WI38 (cell line): ENCODE measurements around the gene CNTN1.

Experiments
- H3K4me3 ChIP-seq: 2 replicates; pipeline ENCODE4 v1.5.1; 2011; ENCODE audit warnings: low read depth, mild to moderate bottlenecking, control low read depth, low read length
- TF ChIP-seq, protein P1 (sequence below): IDR thresholded peaks from 2 replicates; pipeline ENCODE4 v1.5.1; 2012; ENCODE audit warnings: low read depth, mild to moderate bottlenecking, control low read depth, low read length

CNTN1 gene

DNA sequence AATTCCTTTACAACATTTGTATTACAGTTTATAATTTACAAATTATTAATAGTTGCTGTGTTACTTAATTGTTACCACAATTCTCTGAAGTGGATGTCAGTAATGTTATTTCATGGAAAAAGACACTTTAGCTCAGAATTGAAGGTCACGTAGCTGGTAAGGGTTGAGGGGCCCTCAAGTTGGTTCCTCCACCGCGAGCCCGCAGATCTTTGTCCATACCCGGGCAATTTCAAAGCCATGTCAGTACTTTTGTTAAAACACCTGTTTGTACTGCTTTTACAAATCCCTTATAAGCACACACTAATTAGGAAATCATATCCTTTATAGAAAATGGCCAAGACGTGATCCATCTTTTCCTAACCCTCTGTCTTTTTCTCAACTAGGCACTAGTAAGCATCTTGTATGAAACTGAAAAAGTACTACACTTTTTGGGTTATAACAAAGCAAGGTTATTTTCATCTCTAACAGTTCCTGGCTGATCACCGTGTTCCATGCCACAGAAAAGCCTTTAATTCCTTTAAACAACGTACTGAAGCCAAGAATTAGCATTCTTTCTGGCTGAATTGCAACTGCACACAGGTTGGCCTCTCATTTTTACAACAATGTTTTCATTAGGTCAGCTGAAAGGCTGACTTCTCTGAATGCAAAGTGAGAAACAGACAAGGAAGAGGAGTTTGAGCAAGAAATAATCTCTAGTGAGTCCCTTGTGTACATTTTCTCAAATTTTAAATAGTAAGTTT, 76.1 kb downstream of the CNTN1 start:
- no peak overlapping the region for H3K4me3 ChIP-seq
- TF ChIP-seq, protein P1, sequence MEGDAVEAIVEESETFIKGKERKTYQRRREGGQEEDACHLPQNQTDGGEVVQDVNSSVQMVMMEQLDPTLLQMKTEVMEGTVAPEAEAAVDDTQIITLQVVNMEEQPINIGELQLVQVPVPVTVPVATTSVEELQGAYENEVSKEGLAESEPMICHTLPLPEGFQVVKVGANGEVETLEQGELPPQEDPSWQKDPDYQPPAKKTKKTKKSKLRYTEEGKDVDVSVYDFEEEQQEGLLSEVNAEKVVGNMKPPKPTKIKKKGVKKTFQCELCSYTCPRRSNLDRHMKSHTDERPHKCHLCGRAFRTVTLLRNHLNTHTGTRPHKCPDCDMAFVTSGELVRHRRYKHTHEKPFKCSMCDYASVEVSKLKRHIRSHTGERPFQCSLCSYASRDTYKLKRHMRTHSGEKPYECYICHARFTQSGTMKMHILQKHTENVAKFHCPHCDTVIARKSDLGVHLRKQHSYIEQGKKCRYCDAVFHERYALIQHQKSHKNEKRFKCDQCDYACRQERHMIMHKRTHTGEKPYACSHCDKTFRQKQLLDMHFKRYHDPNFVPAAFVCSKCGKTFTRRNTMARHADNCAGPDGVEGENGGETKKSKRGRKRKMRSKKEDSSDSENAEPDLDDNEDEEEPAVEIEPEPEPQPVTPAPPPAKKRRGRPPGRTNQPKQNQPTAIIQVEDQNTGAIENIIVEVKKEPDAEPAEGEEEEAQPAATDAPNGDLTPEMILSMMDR, result no peak

DNA sequence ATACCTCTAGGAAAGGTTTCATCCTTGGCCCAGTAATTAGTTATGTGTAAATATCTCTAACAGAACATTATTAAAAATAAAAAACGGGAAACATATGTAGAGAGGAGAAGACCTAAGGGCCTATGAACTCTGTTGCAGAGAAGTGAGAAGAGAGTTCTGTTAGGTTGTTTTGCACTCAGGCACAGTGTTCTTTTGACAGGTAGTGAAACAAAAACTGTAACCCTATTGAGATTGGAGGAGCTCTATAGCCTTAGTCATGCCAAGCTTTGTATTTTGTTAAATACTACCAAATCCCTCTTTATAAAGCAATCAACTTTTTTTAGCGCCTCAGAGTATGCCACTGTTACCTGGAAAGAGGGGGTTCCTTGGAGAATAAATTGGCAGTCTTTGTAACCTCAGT, 77.6 kb downstream of the CNTN1 start:
- TF ChIP-seq, protein P1, result no peak
- H3K4me3 ChIP-seq, result no peak overlapping the region

DNA sequence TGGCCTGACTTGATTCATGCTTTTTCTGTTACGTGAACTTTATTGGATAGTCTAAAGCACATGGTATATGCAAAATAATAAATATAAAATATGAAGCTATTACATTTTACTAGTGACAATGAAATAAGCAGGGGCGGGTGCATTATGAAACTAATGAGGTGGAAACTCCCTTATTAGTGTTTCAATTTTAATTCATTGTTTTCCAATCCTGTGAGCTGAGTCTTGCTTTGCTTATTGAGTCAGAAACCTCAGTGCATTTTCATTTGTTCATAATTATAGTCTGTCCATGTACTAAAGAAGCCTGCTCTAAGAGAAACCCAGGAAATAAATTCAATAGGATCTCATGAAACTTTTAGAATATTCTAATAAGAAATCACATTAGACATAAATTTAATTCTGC, 78.5 kb downstream of the CNTN1 start:
- TF ChIP-seq, protein P1, result no peak
- no peak overlapping the region for H3K4me3 ChIP-seq

DNA sequence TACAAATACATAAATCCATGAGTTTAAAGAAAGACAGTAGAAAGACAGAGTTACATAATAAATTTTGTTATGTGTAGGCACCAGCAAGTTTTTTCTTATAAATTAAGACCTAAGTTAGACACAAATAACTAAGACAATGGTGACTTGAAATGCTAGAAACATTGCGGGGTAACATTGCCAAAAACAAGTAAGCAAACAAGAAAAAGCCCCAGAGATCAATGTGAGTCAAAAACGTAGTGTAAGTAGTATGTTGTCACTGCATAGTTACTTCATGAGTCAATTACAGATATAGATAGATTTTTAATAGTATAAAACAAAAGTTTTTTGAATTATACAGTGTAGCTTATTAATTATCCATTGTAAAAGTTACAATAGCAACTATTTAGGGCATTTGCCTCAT, 83.4 kb downstream of the CNTN1 start:
- TF ChIP-seq, protein P1, result no peak
- no peak overlapping the region for H3K4me3 ChIP-seq

DNA sequence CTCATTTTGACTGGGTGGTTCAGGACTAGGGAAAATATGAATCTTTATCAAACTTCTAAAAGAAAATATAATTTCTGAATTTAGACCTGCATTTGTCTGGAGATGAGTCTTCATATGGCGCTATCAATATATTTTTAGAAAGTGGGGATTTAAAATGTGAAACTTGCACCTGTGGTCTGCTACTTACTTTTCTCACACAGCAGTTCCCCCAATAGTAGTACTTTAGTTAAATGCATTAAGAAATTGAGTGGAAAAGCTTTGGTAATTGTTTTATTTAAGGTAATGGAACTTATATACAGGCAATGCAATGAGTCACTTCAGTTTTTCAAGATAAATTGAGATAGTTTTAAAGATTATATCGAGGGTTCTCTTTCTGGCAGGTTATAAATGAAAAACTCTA, 91.9 kb downstream of the CNTN1 start:
- TF ChIP-seq, protein P1, result no peak
- no peak overlapping the region for H3K4me3 ChIP-seq

DNA sequence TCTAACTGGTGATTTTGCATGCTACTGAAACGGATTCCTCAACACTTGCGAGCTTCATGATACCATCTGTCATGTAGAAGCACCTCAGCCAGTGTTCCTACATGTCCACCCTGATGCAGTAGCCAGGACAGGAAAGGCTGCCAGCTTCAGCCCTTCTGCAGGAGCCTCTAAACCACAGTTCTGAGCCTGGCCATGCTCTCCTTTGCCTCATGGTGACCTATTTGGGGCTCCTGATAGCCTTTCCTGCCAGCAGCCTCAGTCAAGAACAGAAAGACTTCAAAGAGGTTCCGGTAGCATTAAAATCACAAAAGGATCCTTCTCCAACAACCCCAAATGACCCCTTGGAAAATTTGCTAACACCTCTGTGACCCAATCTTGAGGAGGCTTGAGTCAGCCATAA, 96.0 kb downstream of the CNTN1 start:
- H3K4me3 ChIP-seq, result no peak overlapping the region
- TF ChIP-seq, protein P1, result no peak

DNA sequence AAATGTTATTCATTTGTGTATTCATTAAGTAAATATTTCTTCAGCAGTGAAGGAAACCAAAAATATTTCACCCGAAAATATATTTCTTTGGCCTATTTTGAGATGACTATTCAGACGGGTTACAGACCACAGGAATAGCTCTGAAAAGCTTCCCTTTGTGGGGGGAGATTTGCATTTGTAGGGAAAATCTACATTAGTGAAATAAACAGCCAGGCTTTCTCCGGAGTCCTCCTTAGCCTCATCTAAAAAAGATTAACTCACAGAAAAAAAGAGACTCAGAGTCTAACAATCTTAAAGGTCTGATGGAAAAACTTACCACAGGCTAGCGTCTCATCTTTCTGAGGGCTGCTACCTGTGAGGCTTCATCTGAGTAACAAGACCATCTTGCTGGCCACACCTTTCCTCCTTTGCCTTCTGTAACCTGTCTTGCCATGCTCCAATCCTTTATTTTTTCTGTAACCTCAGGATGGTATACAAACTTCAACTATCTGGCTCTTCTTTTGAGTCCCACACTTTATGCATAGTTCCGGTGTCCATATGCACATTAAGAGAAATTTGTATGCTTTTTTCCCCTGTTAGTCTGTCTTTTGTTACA, 100.7 kb downstream of the CNTN1 start:
- TF ChIP-seq, protein P1, result no peak
- no peak overlapping the region for H3K4me3 ChIP-seq
